Fibroblast of lung (primary cell): ENCODE measurements around the gene NR2F1-AS1.

Source experiments
- EZH2 ChIP-seq: IDR thresholded peaks from 2 replicates; pipeline ENCODE4 v1.5.1; 2012; ENCODE audit warnings: low read length, control low read depth, mild to moderate bottlenecking; ENCODE audit errors: missing control alignments
- TF ChIP-seq, protein P1 (sequence below), 2 donors: IDR thresholded peaks in 1 of 2; conservative IDR thresholded peaks in 1 of 2; 1 replicate in 1 of 2; 2 replicates in 1 of 2; pipeline ENCODE4 v1.5.1; 2011 to 2012; ENCODE audit warnings: low read length in 2 of 2, control low read depth in 1 of 2, inconsistent platforms in 1 of 2, low read depth in 1 of 2, mild to moderate bottlenecking in 1 of 2

- TF ChIP-seq, protein P1, sequence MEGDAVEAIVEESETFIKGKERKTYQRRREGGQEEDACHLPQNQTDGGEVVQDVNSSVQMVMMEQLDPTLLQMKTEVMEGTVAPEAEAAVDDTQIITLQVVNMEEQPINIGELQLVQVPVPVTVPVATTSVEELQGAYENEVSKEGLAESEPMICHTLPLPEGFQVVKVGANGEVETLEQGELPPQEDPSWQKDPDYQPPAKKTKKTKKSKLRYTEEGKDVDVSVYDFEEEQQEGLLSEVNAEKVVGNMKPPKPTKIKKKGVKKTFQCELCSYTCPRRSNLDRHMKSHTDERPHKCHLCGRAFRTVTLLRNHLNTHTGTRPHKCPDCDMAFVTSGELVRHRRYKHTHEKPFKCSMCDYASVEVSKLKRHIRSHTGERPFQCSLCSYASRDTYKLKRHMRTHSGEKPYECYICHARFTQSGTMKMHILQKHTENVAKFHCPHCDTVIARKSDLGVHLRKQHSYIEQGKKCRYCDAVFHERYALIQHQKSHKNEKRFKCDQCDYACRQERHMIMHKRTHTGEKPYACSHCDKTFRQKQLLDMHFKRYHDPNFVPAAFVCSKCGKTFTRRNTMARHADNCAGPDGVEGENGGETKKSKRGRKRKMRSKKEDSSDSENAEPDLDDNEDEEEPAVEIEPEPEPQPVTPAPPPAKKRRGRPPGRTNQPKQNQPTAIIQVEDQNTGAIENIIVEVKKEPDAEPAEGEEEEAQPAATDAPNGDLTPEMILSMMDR (conservative IDR thresholded peaks at IDR 0.05 in 1 of 2, IDR thresholded peaks at IDR 0.05 in 1 of 2; ENCODE audit: low read depth in 1 of 2, low read length in 2 of 2) = no peak
- TF ChIP-seq EZH2 = no peak
Observed at GRCh38 chr5:93566091-93566490, 14.9 kb downstream of the NR2F1-AS1 start.
